Smooth muscle cell (in vitro differentiated cells): ENCODE results near the gene C7. TPM values are rescaled to one million over a fixed set of nuclear protein-coding genes. Genes with fewer than 3 reads are reported as not detected.
"Not testable (repeated sequence)": the region's sequence is repeated elsewhere in the genome, so short reads cannot be mapped to it uniquely, and the experiment has no call there.

ENCODE experiments used
- DNase-seq: peaks from one replicate; lab custom pipeline; 2025; ENCODE audit not compliant: unreplicated experiment; lab: John Stamatoyannopoulos, UW
- H2AFZ ChIP-seq: fragments of 200-600 bp; sonication (generic); 2 replicates; pipeline ENCODE4 v1.6.0; 2016; ENCODE audit warnings: antibody characterized with exemption, low read depth, mild to moderate bottlenecking
- H3F3A ChIP-seq: fragments of 200-600 bp; sonication (generic); 2 replicates; pipeline ENCODE4 v1.6.0; 2017; ENCODE audit warnings: antibody characterized with exemption, low read depth
- H3K27ac ChIP-seq: fragments of 200-600 bp; sonication (generic); 2 replicates; pipeline ENCODE4 v1.5.1; 2016; ENCODE audit warnings: low read depth, mild to moderate bottlenecking
- H3K27me3 ChIP-seq: fragments of 200-600 bp; sonication (generic); 2 replicates; pipeline ENCODE4 v1.6.1; 2016; ENCODE audit warnings: low read depth, mild to moderate bottlenecking
- H3K36me3 ChIP-seq: fragments of 200-600 bp; sonication (generic); 2 replicates; pipeline ENCODE4 v1.5.1; 2016; ENCODE audit warnings: low read depth
- H3K4me1 ChIP-seq: fragments of 200-600 bp; sonication (generic); 2 replicates; pipeline ENCODE4 v1.5.1; 2016; ENCODE audit warnings: low read depth
- H3K4me2 ChIP-seq: fragments of 200-600 bp; sonication (generic); 2 replicates; pipeline ENCODE4 v1.6.0; 2016; ENCODE audit warnings: mild to moderate bottlenecking
- H3K4me3 ChIP-seq: fragments of 200-600 bp; sonication (generic); 2 replicates; pipeline ENCODE4 v1.5.1; 2016; ENCODE audit warnings: mild to moderate bottlenecking
- H3K79me2 ChIP-seq: fragments of 200-600 bp; sonication (generic); 2 replicates; pipeline ENCODE4 v1.6.0; 2016; ENCODE audit warnings: low read depth, mild to moderate bottlenecking
- H3K9ac ChIP-seq: fragments of 200-600 bp; sonication (generic); 2 replicates; pipeline ENCODE4 v1.6.0; 2016; ENCODE audit warnings: low read depth
- H3K9me3 ChIP-seq: fragments of 200-600 bp; sonication (generic); replicated peaks from 2 replicates; pipeline ENCODE4 v1.5.1; 2016; ENCODE audit warnings: low read depth
- H4K20me1 ChIP-seq: fragments of 200-600 bp; sonication (generic); 2 replicates; pipeline ENCODE4 v1.6.0; 2016; ENCODE audit warnings: low read depth
- CTCF ChIP-seq: fragments of 200-600 bp; sonication (generic); IDR thresholded peaks from 2 replicates; pipeline ENCODE4 v1.5.1; 2017; ENCODE audit warnings: borderline replicate concordance, mild to moderate bottlenecking, antibody characterized with exemption; ENCODE audit not compliant: insufficient read depth, poor library complexity, severe bottlenecking
- WGBS: methylation state at CpG from one replicate; pipeline ENCODE4 v1.1.7; 2016; ENCODE audit warnings: low lambda C conversion rate; 5-methylcytosine and 5-hydroxymethylcytosine counted together
- polyA plus RNA-seq: library from polyadenylated mRNA; unstranded; fragments of >200 nt; fragmentation: Nextera tagmentation; extraction: Ambion mirVana; gene quantifications from 2 replicates; pipeline ENCODE4 v1.2.1, GENCODE V29; 2016
- total RNA-seq: library from RNA; depleted of rRNA; stranded (reverse); fragments of >200 nt; gene quantifications from 2 replicates; pipeline ENCODE4 v1.2.3, GENCODE V29; 2014

Gene C7
- total RNA-seq (not detected in 2 replicates), polyA plus RNA-seq (0.23 and 0.53 TPM in 2 replicates)

- Histone ChIP-seq H4K20me1 (no peaks in the 10 kb centered on the region), H3K9ac (no peak within 1 kb of the TSS), H3K4me1 (no peaks in the 10 kb centered on the region), H3K79me2 (no peaks in the 10 kb centered on the region), H3K4me3 (no peak within 1 kb of the TSS), H2AFZ (no peak within 1 kb of the TSS), H3K9me3 (no peaks in the 10 kb centered on the region), H3K27me3 (no peaks in the 10 kb centered on the region), H3K36me3 (no peaks in the 10 kb centered on the region), H3K4me2 (no peak within 1 kb of the TSS), H3F3A (no peaks in the 10 kb centered on the region), H3K27ac (no peak within 1 kb of the TSS)
- DNase-seq = no peak
- 43% methylated on average over 3 of the region's 3 CpGs for WGBS
- TF ChIP-seq CTCF = no peak
Observed at GRCh38 chr5:40909264-40909663, at the start of gene C7. TSS of gene C7 (plus strand) at chr5:40909497. CDS start at chr5:40909611, 114 bp downstream.

GRCh38 chr5:40860711-40861110 lies 48.6 kb upstream of the C7 start:
- H3K4me2 ChIP-seq = no peak overlapping the region
- H3K9me3 ChIP-seq = no peaks in the 10 kb centered on the region
- DNase-seq = no peak
- no peak overlapping the region for H3K9ac ChIP-seq
- TF ChIP-seq CTCF = no peak
- no peak overlapping the region for H2AFZ ChIP-seq
- no peaks in the 10 kb centered on the region for H3K36me3 ChIP-seq
- H4K20me1 ChIP-seq = no peaks in the 10 kb centered on the region
- H3K4me3 ChIP-seq = no peak overlapping the region
- no peaks in the 10 kb centered on the region for H3F3A ChIP-seq
- H3K4me1 ChIP-seq = no peaks in the 10 kb centered on the region
- no peaks in the 10 kb centered on the region for H3K27me3 ChIP-seq
- H3K79me2 ChIP-seq = no peaks in the 10 kb centered on the region
- H3K27ac ChIP-seq = no peak overlapping the region

- H3K36me3 ChIP-seq, H2AFZ ChIP-seq, H3K4me1 ChIP-seq, H3K4me3 ChIP-seq, H3K79me2 ChIP-seq, DNase-seq, H3K9me3 ChIP-seq, H3K9ac ChIP-seq, H3K27me3 ChIP-seq, H4K20me1 ChIP-seq, H3K4me2 ChIP-seq, H3F3A ChIP-seq, H3K27ac ChIP-seq: not testable (repeated sequence)
- WGBS = 95% methylated on average over 5 of the region's 5 CpGs
Observed at GRCh38 chr5:40865004-40865403, 44.3 kb upstream of the C7 start.

- Histone ChIP-seq H3K27me3 (no peaks in the 10 kb centered on the region), H3K9me3 (no peaks in the 10 kb centered on the region), H4K20me1 (no peaks in the 10 kb centered on the region), H3K4me2 (no peak overlapping the region), H3F3A (no peaks in the 10 kb centered on the region), H2AFZ (no peak overlapping the region), H3K36me3 (no peaks in the 10 kb centered on the region), H3K4me1 (no peaks in the 10 kb centered on the region), H3K27ac (no peak overlapping the region), H3K9ac (no peak overlapping the region), H3K79me2 (no peaks in the 10 kb centered on the region), H3K4me3 (no peak overlapping the region)
- no peak for TF ChIP-seq CTCF
- WGBS = 85% methylated on average over 5 of the region's 5 CpGs
- DNase-seq = no peak
Observed at GRCh38 chr5:40866844-40867243, 42.5 kb upstream of the C7 start.
